HEK293 (cell line): Measurements from ENCODE around the gene MARK3.

Source experiments
- CTCF ChIP-seq: fragments of 450-650 bp; formaldehyde crosslinking; IDR thresholded peaks from 2 replicates; pipeline ENCODE4 v1.5.1; 2016; ENCODE audit warnings: missing biosample characterization, missing genetic modification characterization
- REST ChIP-seq: fragments of 450-650 bp; formaldehyde crosslinking; IDR thresholded peaks from 2 replicates; pipeline ENCODE4 v1.5.1; 2016; ENCODE audit warnings: missing biosample characterization, missing genetic modification characterization
- ZNF274 ChIP-seq, 2 experiments: fragments of 200-500 bp in 1 of 2; fragments of 450-650 bp in 1 of 2; sonication (Bioruptor generic) in 1 of 2; formaldehyde crosslinking in 1 of 2; IDR thresholded peaks; 2 replicates each; pipeline versions ENCODE4 v1.5.1 to v1.6.1; 2014 to 2016; ENCODE audit warnings: borderline replicate concordance in 1 of 2, inconsistent platforms in 1 of 2, low read length in 1 of 2, missing biosample characterization in 1 of 2, missing genetic modification characterization in 1 of 2

GRCh38 chr14:103366741-103367140, 18.5 kb upstream of the MARK3 start:
- TF ChIP-seq ZNF274 (IDR thresholded peaks at IDR 0.05; ENCODE audit: low read length) (no peak), ZNF274 (tag by site-specific recombination; IDR thresholded peaks at IDR 0.05; ENCODE audit: borderline replicate concordance) (no peak), REST (tag by site-specific recombination) (no peak), CTCF (tag by site-specific recombination) (no peak)
